GM12878 (cell line): ENCODE results near the gene CHRM4. TPM values are rescaled to one million over a fixed set of nuclear protein-coding genes. Genes with fewer than 3 reads are reported as not detected.

Source experiments
- EP300 ChIP-seq, 2 experiments: fragments of 150-350 bp in 1 of 2; IDR thresholded peaks; 2 replicates each; pipeline ENCODE4 v1.6.1; 2011 to 2012; ENCODE audit warnings: low read depth in 2 of 2, low read length in 2 of 2, borderline replicate concordance in 1 of 2, improper control_type of control experiment in 1 of 2, inconsistent platforms in 1 of 2; ENCODE audit not compliant: control insufficient read depth in 1 of 2
- POU2F2 ChIP-seq: IDR thresholded peaks from 3 replicates; pipeline ENCODE4 v1.6.1; 2011; ENCODE audit warnings: low read depth, mild to moderate bottlenecking, low read length, borderline replicate concordance
- RAD51 ChIP-seq: fragments of 450-650 bp; IDR thresholded peaks from 2 replicates; pipeline ENCODE4 v1.6.1; 2016; ENCODE audit warnings: moderate library complexity, mild to moderate bottlenecking, inconsistent platforms
- RFX5 ChIP-seq: IDR thresholded peaks from 2 replicates; pipeline ENCODE4 v1.6.1; 2011; ENCODE audit warnings: low read depth, low read length, improper control_type of control experiment
- polyA plus RNA-seq, 11 experiments: library from polyadenylated mRNA; depleted of rRNA in 4 of 11; unstranded in 6 of 11; stranded (reverse) in 5 of 11; fragments of >200 nt; fragmentation: Nextera tagmentation in 4 of 11; fragmentation: Illumina TruSeq in 1 of 11; extraction: Ambion mirVana in 4 of 11; extraction: Trizol in 1 of 11; gene quantifications; 1 replicate in 1 of 11; 2 replicates in 10 of 11; pipeline versions ENCODE4 v1.2.1 to v1.2.3, GENCODE V29; 2011 to 2016; ENCODE audit warnings: inconsistent platforms in 2 of 11, missing spikeins in 2 of 11, low read depth in 1 of 11
- total RNA-seq, 4 experiments: library from RNA; depleted of rRNA in 3 of 4; stranded (reverse); fragments of >200 nt in 3 of 4; fragmentation: Illumina TruSeq in 1 of 4; extraction: Trizol in 1 of 4; gene quantifications; 2 replicates each; pipeline versions ENCODE4 v1.2.1 to v1.2.3, GENCODE V29; 2013 to 2021
- TF ChIP-seq, protein P1 (sequence below): fragments of 450-650 bp; formaldehyde crosslinking; IDR thresholded peaks from 2 replicates; pipeline ENCODE4 v1.4.0; 2022; ENCODE audit warnings: mild to moderate bottlenecking, moderate library complexity
- TF ChIP-seq, protein P2 (sequence below): IDR thresholded peaks from 2 replicates; pipeline ENCODE4 v1.6.1; 2012; ENCODE audit warnings: low read depth, low read length, improper control_type of control experiment

CHRM4 gene
- total and polyA plus RNA-seq, 10 of the 15 experiments (the other 5 are each of a cell fraction or from before 2014, with no cell fraction given) = 0.12 to 0.23 (median 0.13) TPM; not detected in 7

GRCh38 chr11:46404476-46405017 lies 13.0 kb upstream of the CHRM4 start (continued):
- no peak for TF ChIP-seq POU2F2
- TF ChIP-seq RAD51 = no peak
- TF ChIP-seq, protein P1, sequence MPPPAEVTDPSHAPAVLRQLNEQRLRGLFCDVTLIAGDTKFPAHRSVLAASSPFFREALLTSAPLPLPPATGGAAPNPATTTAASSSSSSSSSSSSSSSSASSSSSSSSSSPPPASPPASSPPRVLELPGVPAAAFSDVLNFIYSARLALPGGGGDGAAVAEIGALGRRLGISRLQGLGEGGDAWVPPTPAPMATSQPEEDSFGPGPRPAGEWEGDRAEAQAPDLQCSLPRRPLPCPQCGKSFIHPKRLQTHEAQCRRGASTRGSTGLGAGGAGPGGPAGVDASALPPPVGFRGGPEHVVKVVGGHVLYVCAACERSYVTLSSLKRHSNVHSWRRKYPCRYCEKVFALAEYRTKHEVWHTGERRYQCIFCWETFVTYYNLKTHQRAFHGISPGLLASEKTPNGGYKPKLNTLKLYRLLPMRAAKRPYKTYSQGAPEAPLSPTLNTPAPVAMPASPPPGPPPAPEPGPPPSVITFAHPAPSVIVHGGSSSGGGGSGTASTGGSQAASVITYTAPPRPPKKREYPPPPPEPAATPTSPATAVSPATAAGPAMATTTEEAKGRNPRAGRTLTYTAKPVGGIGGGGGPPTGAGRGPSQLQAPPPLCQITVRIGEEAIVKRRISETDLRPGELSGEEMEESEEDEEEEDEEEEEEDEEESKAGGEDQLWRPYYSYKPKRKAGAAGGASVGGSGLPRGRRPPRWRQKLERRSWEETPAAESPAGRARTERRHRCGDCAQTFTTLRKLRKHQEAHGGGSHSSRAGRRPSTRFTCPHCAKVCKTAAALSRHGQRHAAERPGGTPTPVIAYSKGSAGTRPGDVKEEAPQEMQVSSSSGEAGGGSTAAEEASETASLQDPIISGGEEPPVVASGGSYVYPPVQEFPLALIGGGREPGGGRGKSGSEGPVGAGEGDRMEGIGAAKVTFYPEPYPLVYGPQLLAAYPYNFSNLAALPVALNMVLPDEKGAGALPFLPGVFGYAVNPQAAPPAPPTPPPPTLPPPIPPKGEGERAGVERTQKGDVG (CRISPR knock-in tag) = no peak
- TF ChIP-seq, protein P2, sequence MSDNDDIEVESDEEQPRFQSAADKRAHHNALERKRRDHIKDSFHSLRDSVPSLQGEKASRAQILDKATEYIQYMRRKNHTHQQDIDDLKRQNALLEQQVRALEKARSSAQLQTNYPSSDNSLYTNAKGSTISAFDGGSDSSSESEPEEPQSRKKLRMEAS = no peak
- TF ChIP-seq RFX5 = no peak
- no peak for TF ChIP-seq EP300 (IDR thresholded peaks at IDR 0.05; ENCODE audit: borderline replicate concordance in 1 of 2, control insufficient read depth in 1 of 2, low read depth in 2 of 2, low read length in 2 of 2)
